Parathyroid adenoma (tissue), 2 donors: ENCODE results near the gene NFIX.
"Not testable (repeated sequence)": the region's sequence is repeated elsewhere in the genome, so short reads cannot be mapped to it uniquely, and the experiment has no call there.

Source experiments
- H2AFZ ChIP-seq: fragments of 300-600 bp; sonication (generic); one replicate; pipeline ENCODE4 v1.7.0; 2017; ENCODE audit warnings: antibody characterized with exemption, mild to moderate bottlenecking
- H3K27ac ChIP-seq: fragments of 300-600 bp; sonication (generic); one replicate; pipeline ENCODE4 v1.7.0; 2017
- H3K27me3 ChIP-seq: fragments of 300-600 bp; sonication (generic); one replicate; pipeline ENCODE4 v1.7.0; 2017; ENCODE audit warnings: low read length; ENCODE audit not compliant: control insufficient read depth, insufficient read depth
- H3K36me3 ChIP-seq: fragments of 300-600 bp; sonication (generic); one replicate; pipeline ENCODE4 v1.7.0; 2017; ENCODE audit warnings: low read length; ENCODE audit not compliant: control insufficient read depth, insufficient read depth
- H3K4me1 ChIP-seq: fragments of 300-600 bp; sonication (generic); one replicate; pipeline ENCODE4 v1.7.0; 2017; ENCODE audit warnings: control low read depth
- H3K4me2 ChIP-seq: fragments of 300-600 bp; sonication (generic); one replicate; pipeline ENCODE4 v1.7.0; 2017; ENCODE audit warnings: low read length
- H3K4me3 ChIP-seq: fragments of 300-600 bp; sonication (generic); one replicate; pipeline ENCODE4 v1.7.0; 2017; ENCODE audit warnings: low read depth, low read length
- H3K79me2 ChIP-seq: fragments of 300-600 bp; sonication (generic); one replicate; pipeline ENCODE4 v1.7.0; 2017; ENCODE audit warnings: control low read depth
- H3K9ac ChIP-seq: fragments of 300-600 bp; sonication (generic); one replicate; pipeline ENCODE4 v1.7.0; 2017; ENCODE audit warnings: mild to moderate bottlenecking
- H3K9me3 ChIP-seq: fragments of 300-600 bp; sonication (generic); one replicate; pipeline ENCODE4 v1.7.0; 2017; ENCODE audit warnings: low read length; ENCODE audit not compliant: control insufficient read depth
- CTCF ChIP-seq: fragments of 300-600 bp; sonication (generic); IDR thresholded peaks from one replicate; pipeline ENCODE4 v1.7.0; 2017; ENCODE audit warnings: antibody characterized with exemption, mild to moderate bottlenecking
- donor health status: primary hyperparathyroidism.

Gene NFIX

GRCh38 chr19:12973236-12973635, 22.0 kb upstream of the NFIX start:
- H3K9ac ChIP-seq, result no peak overlapping the region
- H3K27me3 ChIP-seq, result no peaks in the 10 kb centered on the region
- H2AFZ ChIP-seq, result no peak overlapping the region
- H3K4me3 ChIP-seq, result no peak overlapping the region
- H3K9me3 ChIP-seq, result no peaks in the 10 kb centered on the region
- no peaks in the 10 kb centered on the region for H3K79me2 ChIP-seq
- no peak for TF ChIP-seq CTCF
- H3K4me2 ChIP-seq, result no peak overlapping the region
- H3K27ac ChIP-seq, result no peak overlapping the region
- H3K36me3 ChIP-seq, result no peaks in the 10 kb centered on the region
- H3K4me1 ChIP-seq, result peaks cover 5% of the 10 kb centered on the region

- no peak overlapping the region for H3K4me2 ChIP-seq
- H3K79me2 ChIP-seq, result no peaks in the 10 kb centered on the region
- no peaks in the 10 kb centered on the region for H3K36me3 ChIP-seq
- H3K27me3 ChIP-seq, result no peaks in the 10 kb centered on the region
- no peak overlapping the region for H2AFZ ChIP-seq
- no peak overlapping the region for H3K4me3 ChIP-seq
- H3K27ac ChIP-seq, result no peak overlapping the region
- H3K9me3 ChIP-seq, result no peaks in the 10 kb centered on the region
- no peak overlapping the region for H3K9ac ChIP-seq
- no peak for TF ChIP-seq CTCF
- peaks cover 4% of the 10 kb centered on the region for H3K4me1 ChIP-seq
These were observed 20.7 kb upstream of the NFIX start for GRCh38 chr19:12974301-12975220.

- Histone ChIP-seq H3K4me1 (no peaks in the 10 kb centered on the region), H3K4me3 (no peak overlapping the region), H3K36me3 (no peaks in the 10 kb centered on the region), H3K79me2 (no peaks in the 10 kb centered on the region), H2AFZ (no peak overlapping the region), H3K27me3 (no peaks in the 10 kb centered on the region), H3K4me2 (no peak overlapping the region), H3K9ac (no peak overlapping the region), H3K9me3 (no peaks in the 10 kb centered on the region), H3K27ac (no peak overlapping the region)
- no peak for TF ChIP-seq CTCF
These were observed 20.0 kb upstream of the NFIX start for GRCh38 chr19:12975221-12975741.

- H3K36me3 ChIP-seq, H3K79me2 ChIP-seq, H3K4me3 ChIP-seq, H3K9me3 ChIP-seq, H3K9ac ChIP-seq, H3K27me3 ChIP-seq, H2AFZ ChIP-seq, H3K4me1 ChIP-seq, H3K4me2 ChIP-seq, H3K27ac ChIP-seq: not testable (repeated sequence)
These were observed 19.2 kb upstream of the NFIX start for GRCh38 chr19:12976109-12976508.

- TF ChIP-seq CTCF, result no peak
- Histone ChIP-seq H2AFZ (no peak overlapping the region), H3K27me3 (no peaks in the 10 kb centered on the region), H3K9me3 (no peaks in the 10 kb centered on the region), H3K4me1 (no peaks in the 10 kb centered on the region), H3K4me2 (no peak overlapping the region), H3K79me2 (no peaks in the 10 kb centered on the region), H3K4me3 (no peak overlapping the region), H3K36me3 (no peaks in the 10 kb centered on the region), H3K27ac (no peak overlapping the region), H3K9ac (no peak overlapping the region)
These were observed 15.3 kb upstream of the NFIX start for GRCh38 chr19:12979974-12980373.
